CD4-positive, alpha-beta T cell treated with Interleukin-6 for 4 hours (primary cell): ENCODE data around the gene ANKRD13D.
A peak's percentile ranks its signal among the peaks of the same experiment; 100 is the strongest.

ENCODE experiments used
- DNase-seq: peaks from one replicate; pipeline ENCODE4 v3.0.0-alpha.2; 2020; ENCODE audit warnings: mixed read lengths

The ANKRD13D gene

DNA sequence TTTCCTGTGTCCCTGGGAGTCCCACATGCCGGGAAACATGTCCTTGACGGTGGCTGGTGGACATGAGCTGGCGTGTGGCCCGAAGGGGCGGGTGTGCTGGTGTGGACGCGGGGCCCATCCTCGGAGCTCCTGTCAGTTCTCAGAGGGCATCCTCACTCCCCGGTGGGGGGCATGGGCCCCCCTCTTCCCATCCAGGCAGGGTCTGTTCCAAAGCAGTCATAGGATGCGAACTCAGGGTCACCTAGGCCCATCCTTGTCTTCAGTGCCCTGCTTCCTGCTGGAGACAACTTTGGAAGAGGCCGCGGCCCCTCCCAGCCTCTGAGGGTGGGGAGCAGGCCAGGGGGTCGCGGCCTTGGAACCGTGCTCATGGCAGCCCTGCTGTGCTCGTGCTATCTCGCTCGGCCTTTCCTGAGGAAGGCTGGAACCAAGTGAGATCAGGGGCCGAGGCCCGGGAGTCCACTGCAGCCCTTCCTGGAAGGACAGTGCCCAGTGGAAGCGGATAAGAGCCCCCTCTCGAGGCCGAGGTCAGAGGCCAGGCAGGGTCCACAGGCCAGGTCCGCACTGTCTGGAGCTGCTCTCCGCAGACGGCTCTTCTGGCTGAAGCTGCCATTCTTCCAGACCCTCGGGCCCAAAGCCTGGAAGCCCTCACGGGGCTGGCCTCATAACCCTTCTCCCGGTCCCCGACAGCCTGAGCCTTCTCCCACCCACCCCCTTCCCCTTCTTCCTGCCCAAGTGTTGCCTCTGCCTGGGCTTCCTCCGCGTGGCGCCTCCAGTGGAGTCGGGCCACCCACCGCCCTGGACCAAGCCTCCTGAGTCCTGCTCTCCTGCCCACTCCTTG lies 14.1 kb upstream of the ANKRD13D start:
- no peak for DNase-seq

DNA sequence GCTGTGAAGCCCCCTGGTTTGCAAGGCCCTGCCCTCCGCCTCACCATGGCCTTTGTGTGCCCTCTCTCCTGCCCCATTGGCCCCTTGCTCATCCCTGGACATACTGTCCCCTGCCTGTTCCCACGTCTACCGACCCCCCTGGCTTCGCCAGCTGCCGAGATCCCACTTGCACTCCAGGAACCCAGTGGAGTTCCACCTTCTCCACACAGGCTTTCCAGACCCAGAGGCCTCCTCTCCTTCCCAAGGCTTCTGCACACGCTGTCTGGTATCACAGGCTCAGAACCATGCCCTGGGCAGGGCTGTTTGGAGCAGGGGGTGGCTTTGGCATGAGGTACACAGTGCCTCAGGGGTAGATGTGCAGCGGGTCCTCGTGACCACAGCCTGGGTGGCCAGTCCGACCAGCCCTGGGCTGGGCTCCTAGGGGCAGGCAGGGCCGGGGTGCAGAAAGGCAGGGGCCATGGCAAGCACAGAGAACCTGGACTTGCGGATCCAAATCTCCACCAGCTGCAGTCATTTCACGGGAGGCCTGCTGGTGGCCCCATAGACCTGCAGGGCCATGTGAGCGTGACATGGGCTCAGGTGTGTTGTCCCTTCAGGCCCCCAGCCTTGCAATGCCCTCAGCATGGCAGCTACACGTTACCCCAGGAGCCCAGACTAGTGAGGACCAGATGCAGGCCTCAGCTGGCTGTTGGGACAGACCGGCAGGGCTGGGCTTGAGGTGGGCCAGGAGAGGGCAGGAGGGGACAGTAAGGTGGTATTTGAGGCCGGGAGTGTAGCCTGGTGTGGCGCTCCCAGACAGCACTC lies 13.3 kb upstream of the ANKRD13D start:
- DNase-seq, result peak; percentile 29

DNA sequence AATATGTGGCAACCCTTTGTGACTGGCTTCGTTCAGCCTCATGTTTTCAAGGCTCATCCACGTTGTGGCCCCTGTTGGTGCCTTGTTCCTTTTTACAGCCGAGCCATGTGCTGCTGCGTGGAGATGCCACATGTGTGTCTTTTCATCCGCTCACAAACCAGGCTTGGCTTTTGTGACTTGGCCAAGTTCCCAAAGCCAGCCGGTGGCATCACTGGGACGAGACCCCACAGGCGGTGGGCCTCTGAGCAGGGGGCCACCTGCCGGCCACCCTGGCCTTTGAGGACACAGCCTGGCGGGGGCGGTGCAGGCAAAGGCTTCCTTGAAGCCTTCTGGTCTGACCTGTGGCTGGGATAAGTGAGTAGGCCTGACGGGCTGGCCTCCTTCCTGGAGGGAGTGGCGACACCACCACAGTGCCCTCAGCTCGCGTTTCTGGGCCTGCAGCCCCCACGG lies 12.3 kb upstream of the ANKRD13D start:
- peak; percentile 58 for DNase-seq

DNA sequence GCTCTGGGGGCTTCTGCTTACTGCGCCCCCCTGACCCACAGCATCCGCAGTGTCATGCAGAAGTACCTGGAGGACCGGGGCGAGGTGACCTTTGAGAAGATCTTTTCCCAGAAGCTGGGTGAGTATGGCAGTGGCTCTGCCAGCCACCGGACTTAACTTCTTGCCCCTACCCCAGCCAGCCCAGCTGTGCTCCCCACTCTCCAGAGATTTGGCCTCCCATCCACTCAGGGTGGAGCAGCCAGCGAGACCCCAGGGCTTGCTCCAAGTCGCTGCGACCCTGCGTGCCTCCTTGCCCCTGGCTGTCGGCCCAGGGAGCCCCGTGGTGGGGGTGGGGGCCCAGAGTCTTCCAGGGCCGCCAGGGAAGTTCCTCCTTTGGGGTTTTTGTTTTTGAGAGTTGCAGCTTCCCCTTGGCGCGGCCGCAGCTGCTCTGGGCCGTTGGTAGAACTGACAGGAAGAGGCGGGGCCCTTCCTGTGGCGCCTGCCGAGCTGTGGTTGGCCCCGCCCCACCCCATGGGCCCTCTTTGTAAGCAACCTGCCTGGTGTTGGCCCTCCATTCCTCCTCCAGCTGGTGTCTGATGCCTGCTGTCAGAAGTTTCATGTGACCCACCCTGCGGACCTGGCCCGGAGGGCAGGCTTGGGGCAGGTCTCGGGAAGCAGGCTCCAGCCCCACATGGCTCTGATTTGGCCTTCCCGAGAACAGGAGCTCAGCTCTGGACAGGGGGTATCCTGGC lies 11.7 kb upstream of the ANKRD13D start:
- DNase-seq, result peak; percentile 97

DNA sequence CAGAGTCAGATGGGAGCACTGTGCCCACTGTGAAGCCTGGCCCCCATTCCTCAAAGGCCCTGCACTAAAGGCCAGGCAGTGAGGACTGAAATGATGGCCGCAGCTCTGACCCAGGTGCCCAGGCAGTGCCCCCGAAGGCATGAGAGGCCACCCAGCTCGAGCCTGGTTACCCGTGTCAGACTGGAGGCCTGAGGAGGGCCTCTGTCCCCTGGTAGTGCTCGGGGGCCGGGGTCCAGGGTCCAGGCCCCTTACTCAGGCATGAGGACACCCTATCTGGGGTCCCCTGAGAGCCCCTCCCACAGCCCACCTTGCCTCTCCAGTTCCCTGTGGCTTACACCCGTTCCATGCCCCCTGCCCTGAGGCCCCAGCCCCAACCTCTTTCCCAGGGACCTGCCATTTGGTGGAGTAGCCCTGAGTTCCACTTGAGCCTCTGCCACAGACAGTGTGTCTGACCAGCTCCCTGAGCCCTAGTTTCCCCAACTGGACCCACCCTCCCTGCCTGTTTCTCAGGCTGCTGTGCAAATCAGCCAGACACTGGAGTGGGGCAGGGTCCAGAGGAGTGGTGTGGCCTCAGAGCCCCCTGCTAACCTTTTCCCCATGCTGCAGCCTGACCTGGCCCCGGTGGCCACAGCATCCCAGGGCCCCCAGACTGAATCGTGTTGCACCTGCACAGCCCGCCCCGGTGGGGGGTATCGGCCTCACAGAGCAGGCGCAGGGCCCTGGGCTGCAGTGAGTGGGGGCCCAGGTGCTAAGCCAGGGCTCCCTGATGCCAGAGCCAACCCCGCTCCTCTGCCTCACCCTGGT lies 10.8 kb upstream of the ANKRD13D start:
- DNase-seq, result peak; percentile 1

DNA sequence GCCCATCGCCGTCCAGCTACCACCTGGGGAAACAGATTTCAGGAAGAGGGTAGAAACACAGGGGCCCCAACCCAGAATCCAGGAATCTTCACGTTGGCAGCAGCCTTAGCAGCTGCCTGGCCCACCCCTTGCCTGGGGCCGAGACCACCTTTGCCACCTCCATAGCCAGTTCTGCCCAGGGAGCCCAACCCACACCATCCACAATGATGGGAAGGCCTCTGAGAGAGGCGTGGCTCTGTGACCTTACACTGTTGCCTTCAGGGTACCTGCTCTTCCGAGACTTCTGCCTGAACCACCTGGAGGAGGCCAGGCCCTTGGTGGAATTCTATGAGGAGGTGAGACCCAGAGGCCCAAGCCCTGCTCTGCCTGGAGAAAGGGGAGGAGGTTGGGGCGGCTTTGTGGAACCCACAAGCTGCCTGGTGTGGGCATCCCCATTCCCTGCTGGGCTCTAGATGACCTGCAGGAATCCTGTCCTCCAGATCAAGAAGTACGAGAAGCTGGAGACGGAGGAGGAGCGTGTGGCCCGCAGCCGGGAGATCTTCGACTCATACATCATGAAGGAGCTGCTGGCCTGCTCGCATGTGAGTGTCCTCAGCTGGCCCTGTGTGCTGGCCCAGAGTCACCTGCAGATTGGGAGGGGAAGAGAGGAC lies 10.0 kb upstream of the ANKRD13D start:
- DNase-seq, result peak; percentile 2

DNA sequence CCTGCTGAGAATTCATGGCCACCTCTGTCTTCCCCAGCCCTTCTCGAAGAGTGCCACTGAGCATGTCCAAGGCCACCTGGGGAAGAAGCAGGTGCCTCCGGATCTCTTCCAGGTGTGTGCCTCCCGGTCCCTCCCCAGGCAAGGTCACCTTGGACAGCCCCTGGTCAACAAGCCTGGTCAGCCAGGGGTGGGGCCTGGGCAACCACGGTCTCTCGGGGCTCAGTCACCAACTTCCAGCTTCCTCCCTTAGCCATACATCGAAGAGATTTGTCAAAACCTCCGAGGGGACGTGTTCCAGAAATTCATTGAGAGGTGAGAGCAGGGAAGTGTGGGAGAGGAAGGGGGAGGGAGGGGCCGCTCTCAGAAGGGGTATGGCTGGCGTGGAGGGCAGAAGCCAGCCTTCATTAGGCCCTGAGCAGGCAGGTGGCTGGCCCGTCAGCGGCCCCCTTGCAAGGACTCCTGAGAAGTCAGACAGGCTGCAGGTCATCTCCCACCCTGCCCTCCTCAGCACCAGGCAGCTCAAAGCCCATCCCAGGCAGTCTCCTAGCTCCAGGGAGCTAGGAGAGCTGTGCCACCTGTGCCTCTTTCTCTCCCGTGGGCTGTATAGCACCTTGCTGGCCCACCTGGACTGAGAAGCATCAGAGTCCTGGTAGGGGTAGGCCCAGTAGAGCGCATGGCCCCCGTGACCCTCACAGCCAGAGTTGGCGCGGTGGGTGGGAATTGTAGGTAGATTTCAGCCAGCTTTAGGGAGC lies 9.3 kb upstream of the ANKRD13D start:
- no peak for DNase-seq

DNA sequence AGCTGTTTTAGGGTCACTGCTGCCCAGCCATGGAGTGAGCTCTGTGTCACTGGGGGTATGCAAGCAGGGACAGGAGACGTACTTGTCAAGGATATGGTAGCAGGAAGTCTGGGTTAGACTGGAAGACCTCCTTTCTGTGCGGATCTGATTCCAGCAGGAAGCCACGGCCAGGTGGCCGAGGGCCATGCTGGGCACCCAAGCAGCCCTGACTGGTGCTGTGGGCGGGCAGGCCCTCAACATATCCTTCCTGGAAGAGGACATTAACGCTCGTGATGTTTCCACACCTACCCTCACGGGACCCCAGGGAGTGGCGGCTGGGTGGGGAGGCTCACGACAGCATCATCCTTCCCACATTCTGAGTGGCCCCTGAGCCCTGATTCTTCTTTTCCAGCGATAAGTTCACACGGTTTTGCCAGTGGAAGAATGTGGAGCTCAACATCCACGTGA lies 8.7 kb upstream of the ANKRD13D start:
- DNase-seq, result no peak

DNA sequence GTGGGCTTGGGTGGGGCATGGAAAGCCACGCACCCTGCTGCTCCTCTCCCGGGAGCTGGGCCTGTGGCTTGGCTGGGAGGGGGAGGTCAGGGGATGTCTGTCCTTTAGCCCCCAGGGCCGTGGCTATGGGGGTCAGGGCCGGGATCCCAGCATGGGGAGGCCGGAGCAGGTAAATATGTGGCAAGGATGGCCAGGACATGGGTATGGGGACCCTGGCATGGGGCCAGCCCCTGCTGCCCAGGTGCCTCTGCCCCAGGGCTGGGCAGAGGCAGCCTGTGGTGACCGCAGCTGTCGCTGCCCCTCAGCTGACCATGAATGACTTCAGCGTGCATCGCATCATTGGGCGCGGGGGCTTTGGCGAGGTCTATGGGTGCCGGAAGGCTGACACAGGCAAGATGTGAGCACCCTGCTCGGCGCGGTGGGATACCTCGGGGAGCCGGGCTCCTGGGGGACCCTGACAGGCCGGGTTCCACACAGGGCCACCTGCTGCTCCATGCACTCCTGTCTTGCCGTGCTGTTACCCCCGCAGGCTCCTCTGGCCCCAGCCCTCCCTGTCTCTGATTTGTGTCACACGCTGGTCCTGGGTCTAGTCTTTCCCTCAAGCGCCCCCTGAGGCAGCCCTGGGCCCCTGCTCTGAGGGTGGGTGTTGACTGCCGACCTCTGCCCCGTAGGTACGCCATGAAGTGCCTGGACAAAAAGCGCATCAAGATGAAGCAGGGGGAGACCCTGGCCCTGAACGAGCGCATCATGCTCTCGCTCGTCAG lies 8.1 kb upstream of the ANKRD13D start:
- no peak for DNase-seq

DNA sequence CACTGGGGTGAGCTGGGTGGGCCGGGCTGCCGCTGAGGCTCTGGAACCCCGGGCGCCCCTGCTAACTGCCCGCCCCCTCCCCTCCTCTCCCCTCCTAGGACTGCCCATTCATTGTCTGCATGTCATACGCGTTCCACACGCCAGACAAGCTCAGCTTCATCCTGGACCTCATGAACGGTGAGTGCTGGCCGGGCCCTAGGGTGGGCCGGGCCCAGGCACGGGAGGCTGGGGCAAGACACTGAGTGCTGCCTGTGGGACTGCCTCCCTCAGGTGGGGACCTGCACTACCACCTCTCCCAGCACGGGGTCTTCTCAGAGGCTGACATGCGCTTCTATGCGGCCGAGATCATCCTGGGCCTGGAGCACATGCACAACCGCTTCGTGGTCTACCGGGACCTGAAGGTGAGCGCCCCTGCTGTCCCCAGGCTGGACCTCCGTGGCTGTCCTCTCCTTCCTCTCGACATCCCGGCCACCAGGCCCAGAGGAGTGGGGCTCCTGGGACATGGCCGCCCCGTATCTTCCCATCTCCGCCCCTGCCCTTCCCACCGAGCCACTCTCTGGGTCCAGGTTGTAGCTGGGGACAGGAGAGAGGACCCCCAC lies 7.5 kb upstream of the ANKRD13D start:
- DNase-seq, result no peak

DNA sequence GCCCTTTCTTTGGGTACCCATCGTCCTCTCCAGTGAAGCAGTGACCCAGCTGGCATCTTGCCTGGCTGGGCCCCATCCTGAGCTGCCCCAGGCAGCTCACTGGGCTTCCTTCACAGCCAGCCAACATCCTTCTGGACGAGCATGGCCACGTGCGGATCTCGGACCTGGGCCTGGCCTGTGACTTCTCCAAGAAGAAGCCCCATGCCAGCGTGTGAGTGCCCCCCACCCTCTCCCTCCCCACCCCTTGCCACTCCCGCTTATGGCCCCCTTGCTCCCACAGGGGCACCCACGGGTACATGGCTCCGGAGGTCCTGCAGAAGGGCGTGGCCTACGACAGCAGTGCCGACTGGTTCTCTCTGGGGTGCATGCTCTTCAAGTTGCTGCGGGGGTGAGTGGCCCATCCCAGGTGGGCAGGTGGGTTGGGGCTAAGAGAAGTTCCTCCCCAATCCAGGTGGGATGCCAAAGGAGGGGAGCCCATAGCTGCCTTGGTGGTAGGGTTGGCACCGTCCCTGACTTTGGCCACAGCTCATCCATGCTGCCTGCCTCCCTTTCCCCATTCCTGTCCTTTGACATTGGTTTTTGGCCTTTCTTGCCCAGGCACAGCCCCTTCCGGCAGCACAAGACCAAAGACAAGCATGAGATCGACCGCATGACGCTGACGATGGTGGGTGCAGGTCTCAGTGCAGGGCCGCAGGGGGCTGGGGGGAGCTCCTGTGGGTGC lies 6.8 kb upstream of the ANKRD13D start:
- DNase-seq, result no peak

DNA sequence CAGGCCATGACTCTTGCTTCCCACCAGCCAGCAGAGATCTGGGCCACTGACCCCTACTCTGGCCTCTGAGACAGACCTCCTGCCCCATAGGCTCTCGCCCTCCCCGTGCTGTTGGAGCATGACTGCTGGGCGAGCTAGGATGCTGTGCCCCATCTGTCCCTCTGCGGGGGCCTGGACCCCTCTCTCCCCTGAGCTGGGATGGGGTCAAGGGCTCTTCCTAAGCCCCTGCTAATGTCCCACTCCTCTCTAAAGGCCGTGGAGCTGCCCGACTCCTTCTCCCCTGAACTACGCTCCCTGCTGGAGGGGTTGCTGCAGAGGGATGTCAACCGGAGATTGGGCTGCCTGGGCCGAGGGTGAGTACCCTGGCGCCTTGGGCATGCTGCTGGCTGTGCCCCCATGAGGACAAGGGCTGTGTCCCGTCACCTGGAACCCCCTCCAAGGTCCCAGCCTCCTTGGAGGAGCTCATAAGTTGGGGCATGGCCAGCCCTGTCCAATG lies 6.2 kb upstream of the ANKRD13D start:
- no peak for DNase-seq

DNA sequence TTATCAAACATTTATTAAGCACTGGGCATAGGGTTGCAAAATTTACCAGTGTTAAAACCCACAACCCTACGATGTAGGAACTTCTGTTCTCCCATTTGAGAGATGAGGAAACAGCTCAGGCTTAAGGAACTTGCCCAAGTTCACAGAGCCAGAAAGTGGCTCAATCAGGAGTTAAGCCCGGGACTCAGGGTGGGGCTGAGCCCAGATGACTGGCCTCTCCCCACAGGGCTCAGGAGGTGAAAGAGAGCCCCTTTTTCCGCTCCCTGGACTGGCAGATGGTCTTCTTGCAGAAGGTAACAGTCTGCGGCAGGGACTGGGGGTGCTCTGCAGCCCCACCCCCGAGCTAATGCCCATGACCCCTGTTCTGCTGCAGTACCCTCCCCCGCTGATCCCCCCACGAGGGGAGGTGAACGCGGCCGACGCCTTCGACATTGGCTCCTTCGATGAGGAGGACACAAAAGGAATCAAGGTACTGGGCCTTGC lies 5.6 kb upstream of the ANKRD13D start:
- no peak for DNase-seq

DNA sequence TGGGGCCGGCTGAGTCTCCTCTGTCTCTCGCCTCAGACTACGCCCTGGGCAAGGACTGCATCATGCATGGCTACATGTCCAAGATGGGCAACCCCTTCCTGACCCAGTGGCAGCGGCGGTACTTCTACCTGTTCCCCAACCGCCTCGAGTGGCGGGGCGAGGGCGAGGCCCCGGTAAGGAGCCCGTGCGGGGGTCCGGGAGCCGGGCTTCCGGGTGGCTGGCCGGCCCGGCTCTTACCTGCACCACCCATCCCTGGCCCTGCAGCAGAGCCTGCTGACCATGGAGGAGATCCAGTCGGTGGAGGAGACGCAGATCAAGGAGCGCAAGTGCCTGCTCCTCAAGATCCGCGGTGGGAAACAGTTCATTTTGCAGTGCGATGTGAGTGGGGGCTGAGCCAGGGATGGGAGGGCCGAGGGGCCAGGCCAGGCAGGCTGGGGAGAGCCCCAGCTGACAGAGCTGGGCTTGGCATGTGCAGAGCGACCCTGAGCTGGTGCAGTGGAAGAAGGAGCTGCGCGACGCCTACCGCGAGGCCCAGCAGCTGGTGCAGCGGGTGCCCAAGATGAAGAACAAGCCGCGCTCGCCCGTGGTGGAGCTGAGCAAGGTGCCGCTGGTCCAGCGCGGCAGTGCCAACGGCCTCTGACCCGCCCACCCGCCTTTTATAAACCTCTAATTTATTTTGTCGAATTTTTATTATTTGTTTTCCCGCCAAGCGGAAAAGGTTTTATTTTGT lies 4.1 kb upstream of the ANKRD13D start:
- DNase-seq, result no peak

DNA sequence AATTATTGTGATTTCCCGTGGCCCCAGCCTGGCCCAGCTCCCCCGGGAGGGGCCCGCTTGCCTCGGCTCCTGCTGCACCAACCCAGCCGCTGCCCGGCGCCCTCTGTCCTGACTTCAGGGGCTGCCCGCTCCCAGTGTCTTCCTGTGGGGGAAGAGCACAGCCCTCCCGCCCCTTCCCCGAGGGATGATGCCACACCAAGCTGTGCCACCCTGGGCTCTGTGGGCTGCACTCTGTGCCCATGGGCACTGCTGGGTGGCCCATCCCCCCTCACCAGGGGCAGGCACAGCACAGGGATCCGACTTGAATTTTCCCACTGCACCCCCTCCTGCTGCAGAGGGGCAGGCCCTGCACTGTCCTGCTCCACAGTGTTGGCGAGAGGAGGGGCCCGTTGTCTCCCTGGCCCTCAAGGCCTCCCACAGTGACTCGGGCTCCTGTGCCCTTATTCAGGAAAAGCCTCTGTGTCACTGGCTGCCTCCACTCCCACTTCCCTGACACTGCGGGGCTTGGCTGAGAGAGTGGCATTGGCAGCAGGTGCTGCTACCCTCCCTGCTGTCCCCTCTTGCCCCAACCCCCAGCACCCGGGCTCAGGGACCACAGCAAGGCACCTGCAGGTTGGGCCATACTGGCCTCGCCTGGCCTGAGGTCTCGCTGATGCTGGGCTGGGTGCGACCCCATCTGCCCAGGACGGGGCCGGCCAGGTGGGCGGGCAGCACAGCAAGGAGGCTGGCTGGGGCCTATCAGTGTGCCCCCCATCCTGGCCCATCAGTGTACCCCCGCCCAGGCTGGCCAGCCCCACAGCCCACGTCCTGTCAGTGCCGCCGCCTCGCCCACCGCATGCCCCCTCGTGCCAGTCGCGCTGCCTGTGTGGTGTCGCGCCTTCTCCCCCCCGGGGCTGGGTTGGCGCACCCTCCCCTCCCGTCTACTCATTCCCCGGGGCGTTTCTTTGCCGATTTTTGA lies 3.3 kb upstream of the ANKRD13D start:
- DNase-seq, result peak; percentile 54

DNA sequence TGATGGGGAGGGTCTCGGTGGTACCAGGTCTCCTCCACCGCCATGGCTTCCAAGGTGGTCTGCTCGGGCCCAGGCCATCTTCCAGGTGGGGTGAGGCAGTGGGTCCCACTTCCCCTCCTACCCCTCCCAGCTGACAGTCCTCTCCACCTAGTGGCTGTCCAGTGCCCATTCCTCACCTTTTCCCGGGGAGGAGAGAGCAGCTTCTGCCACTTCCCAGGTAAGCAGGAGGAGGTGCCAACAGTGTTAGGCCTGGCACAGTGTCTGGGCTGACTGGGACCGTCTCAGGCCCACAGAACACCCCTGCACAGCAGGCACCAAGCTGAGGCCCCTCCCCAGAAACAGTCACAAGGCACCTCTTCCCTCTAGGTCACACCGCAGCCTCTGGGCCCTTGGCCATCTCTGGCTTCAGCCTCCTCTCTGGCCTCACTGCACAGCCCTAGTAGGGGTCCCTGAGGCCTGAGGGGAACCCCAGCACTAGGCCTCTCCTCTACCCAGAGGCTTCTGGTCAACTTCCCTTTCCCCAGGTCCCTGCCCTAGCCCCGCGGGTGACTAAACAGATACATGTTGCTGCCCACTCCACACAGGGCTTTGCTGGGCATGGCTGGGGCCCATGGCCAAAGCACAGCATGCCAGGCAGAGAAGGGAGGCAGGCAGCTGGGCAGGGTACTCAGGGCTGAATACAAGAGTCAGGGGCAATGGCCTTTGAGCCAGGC lies 2.3 kb upstream of the ANKRD13D start:
- DNase-seq, result peak; percentile 38
